HS-5 (cell line): ENCODE measurements around the gene TMEM62.
"Not testable (repeated sequence)": the region's sequence is repeated elsewhere in the genome, so short reads cannot be mapped to it uniquely, and the experiment has no call there.

Experiments
- DNase-seq: peaks from one replicate; pipeline ENCODE4 v3.0.0-alpha.2; 2012; ENCODE audit warnings: low read depth

TMEM62 gene

GRCh38 chr15:43209059-43209824 lies 75.9 kb downstream of the TMEM62 start:
- no peak for DNase-seq

- no peak for DNase-seq
Observed at GRCh38 chr15:43210172-43210745, 76.9 kb downstream of the TMEM62 start.

- no peak for DNase-seq
Observed at GRCh38 chr15:43210807-43211206, 77.4 kb downstream of the TMEM62 start.

- no peak for DNase-seq
Observed at GRCh38 chr15:43211224-43211735, 77.9 kb downstream of the TMEM62 start.

- no peak for DNase-seq
Observed at GRCh38 chr15:43212299-43212698, 78.9 kb downstream of the TMEM62 start.

- DNase-seq: no peak
Observed at GRCh38 chr15:43212951-43213350, 79.6 kb downstream of the TMEM62 start.

- no peak for DNase-seq
Observed at GRCh38 chr15:43213466-43213865, 80.1 kb downstream of the TMEM62 start.

GRCh38 chr15:43214169-43214568 lies 80.8 kb downstream of the TMEM62 start:
- DNase-seq: no peak

- DNase-seq: no peak
Observed at GRCh38 chr15:43214592-43215295, 81.4 kb downstream of the TMEM62 start.

GRCh38 chr15:43215961-43216360 lies 82.6 kb downstream of the TMEM62 start:
- no peak for DNase-seq

- DNase-seq: no peak
Observed at GRCh38 chr15:43218908-43219706, 85.7 kb downstream of the TMEM62 start.

- no peak for DNase-seq
Observed at GRCh38 chr15:43219929-43220928, 86.8 kb downstream of the TMEM62 start.

- no peak for DNase-seq
Observed at GRCh38 chr15:43220991-43221403, 87.6 kb downstream of the TMEM62 start, which contains the start of gene EPB42. TSS of gene EPB42 (minus strand) at chr15:43221018. CDS start at chr15:43220825, 193 bp downstream.

GRCh38 chr15:43221422-43221821 lies 88.0 kb downstream of the TMEM62 start:
- no peak for DNase-seq

- peak; percentile 20 for DNase-seq
Observed at GRCh38 chr15:43225201-43225949, 92.0 kb downstream of the TMEM62 start.

- not testable (repeated sequence) for DNase-seq
Observed at GRCh38 chr15:43225950-43226255, 92.5 kb downstream of the TMEM62 start.

GRCh38 chr15:43226436-43227305 lies 93.3 kb downstream of the TMEM62 start:
- no peak for DNase-seq

- no peak for DNase-seq
Observed at GRCh38 chr15:43229977-43230376, 96.6 kb downstream of the TMEM62 start.

- no peak for DNase-seq
Observed at GRCh38 chr15:43230640-43231115, 97.3 kb downstream of the TMEM62 start.
